ENCODE data around the gene GCN1. TPM values are rescaled to one million over a fixed set of nuclear protein-coding genes. Genes with fewer than 3 reads are reported as not detected.

GCN1 gene
- total and polyA plus RNA-seq, 2 donors (not counting 1 experiment from before 2014, with no cell fraction given) = 30.8 to 93.1 TPM

DNA sequence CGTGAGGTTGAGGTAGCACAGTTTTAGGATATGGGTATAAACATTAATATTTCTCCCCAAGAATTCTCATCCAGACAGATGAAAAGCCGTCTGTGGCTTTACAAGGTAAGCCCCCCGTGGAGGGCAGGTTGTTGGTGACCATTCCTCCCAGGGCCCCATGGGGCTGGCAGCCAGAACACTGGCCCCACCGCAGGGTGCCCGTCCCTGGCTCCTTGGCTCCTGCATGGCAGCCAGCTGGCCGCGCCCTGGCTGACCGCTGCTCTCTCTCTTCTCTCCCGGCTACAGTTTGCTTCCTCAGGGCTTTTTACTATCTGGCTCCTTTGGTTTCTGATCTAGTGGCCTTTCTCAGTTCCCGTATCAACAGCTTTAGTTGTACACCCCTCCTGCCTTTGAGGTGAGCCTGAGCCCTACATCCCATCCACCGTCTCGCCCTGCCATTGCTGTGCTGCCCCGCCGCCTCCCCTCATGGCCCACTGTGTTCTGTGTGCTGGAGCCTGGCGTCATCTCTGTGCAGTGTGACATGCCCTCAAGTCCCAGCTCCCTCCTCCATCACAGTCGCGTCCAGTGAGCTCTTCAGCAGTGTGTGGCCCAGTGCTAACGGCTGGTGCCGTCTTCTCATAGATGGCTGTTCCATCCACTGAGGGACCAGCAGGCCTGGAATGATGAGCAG, 103.8 kb downstream of the GCN1 start:
- Histone ChIP-seq H3K4me2 (ENCODE audit: extremely low read depth, insufficient read depth, low read length) (no peak overlapping the region), H2AFZ (ENCODE audit: low read length) (no peak overlapping the region), H4K20me1 (ENCODE audit: control insufficient read depth, extremely low read depth, insufficient read depth, low read length) (no peaks in the 10 kb centered on the region), H3K27ac (ENCODE audit: insufficient read depth, low read length) (no peak overlapping the region), H3K79me2 (ENCODE audit: control insufficient read depth, insufficient read depth, low read length) (no peaks in the 10 kb centered on the region), H3K4me1 (ENCODE audit: control insufficient read depth, extremely low read depth, insufficient read depth, low read length) (no peaks in the 10 kb centered on the region), H3K9ac (ENCODE audit: insufficient read depth, low read length) (no peak overlapping the region), H3K27me3 (ENCODE audit: control insufficient read depth, insufficient read depth, low read length) (no peaks in the 10 kb centered on the region), H3K4me3 (replicated peaks in 1 of 4; ENCODE audit: control extremely low read depth in 1 of 4, insufficient read depth in 1 of 4, low read depth in 3 of 4, low read length in 4 of 4) (no peak overlapping the region), H3K36me3 (ENCODE audit: control insufficient read depth, insufficient read depth, low read length) (peaks cover 4% of the 10 kb centered on the region), H3K9me3 (ENCODE audit: control insufficient read depth, insufficient read depth, low read depth, low read length) (no peaks in the 10 kb centered on the region)
- no peak for TF ChIP-seq EZH2 (IDR thresholded peaks at IDR 0.05; ENCODE audit: low read length, missing control alignments)
- TF ChIP-seq, protein P1, sequence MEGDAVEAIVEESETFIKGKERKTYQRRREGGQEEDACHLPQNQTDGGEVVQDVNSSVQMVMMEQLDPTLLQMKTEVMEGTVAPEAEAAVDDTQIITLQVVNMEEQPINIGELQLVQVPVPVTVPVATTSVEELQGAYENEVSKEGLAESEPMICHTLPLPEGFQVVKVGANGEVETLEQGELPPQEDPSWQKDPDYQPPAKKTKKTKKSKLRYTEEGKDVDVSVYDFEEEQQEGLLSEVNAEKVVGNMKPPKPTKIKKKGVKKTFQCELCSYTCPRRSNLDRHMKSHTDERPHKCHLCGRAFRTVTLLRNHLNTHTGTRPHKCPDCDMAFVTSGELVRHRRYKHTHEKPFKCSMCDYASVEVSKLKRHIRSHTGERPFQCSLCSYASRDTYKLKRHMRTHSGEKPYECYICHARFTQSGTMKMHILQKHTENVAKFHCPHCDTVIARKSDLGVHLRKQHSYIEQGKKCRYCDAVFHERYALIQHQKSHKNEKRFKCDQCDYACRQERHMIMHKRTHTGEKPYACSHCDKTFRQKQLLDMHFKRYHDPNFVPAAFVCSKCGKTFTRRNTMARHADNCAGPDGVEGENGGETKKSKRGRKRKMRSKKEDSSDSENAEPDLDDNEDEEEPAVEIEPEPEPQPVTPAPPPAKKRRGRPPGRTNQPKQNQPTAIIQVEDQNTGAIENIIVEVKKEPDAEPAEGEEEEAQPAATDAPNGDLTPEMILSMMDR (conservative IDR thresholded peaks at IDR 0.05 in 1 of 2, IDR thresholded peaks at IDR 0.05 in 1 of 2; ENCODE audit: low read depth in 1 of 2, low read length in 2 of 2) = no peak
- no peak for DNase-seq (ENCODE audit: low read depth in 2 of 2)

DNA sequence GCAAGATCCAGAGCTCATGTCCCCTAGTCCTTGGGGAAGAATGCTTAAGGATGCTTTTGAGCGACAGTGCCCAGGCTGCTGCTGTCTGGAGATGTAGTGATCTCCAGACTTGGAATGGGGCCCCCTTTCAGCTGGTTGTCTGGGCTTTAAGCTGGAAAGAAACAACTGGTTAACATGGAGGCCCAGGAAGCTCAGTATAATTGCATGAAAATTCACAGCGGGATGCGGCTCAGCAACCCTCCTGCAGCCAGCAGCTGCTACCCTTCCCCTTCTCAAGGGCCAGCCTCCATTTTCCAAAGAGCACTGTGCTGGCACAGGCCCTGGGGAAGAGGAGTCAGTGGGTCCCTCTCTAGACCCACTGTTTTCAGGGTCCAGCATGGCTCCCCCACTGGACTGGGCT, 104.3 kb downstream of the GCN1 start:
- no peak overlapping the region for H3K4me2 ChIP-seq (ENCODE audit: extremely low read depth, insufficient read depth, low read length)
- H3K9me3 ChIP-seq (ENCODE audit: control insufficient read depth, insufficient read depth, low read depth, low read length) = no peaks in the 10 kb centered on the region
- H3K27me3 ChIP-seq (ENCODE audit: control insufficient read depth, insufficient read depth, low read length) = no peaks in the 10 kb centered on the region
- peaks cover 4% of the 10 kb centered on the region for H3K36me3 ChIP-seq (ENCODE audit: control insufficient read depth, insufficient read depth, low read length)
- no peak for DNase-seq (ENCODE audit: low read depth in 2 of 2)
- H3K27ac ChIP-seq (ENCODE audit: insufficient read depth, low read length) = no peak overlapping the region
- H4K20me1 ChIP-seq (ENCODE audit: control insufficient read depth, extremely low read depth, insufficient read depth, low read length) = no peaks in the 10 kb centered on the region
- H3K4me1 ChIP-seq (ENCODE audit: control insufficient read depth, extremely low read depth, insufficient read depth, low read length) = no peaks in the 10 kb centered on the region
- H2AFZ ChIP-seq (ENCODE audit: low read length) = no peak overlapping the region
- no peak overlapping the region for H3K4me3 ChIP-seq (replicated peaks in 1 of 4; ENCODE audit: control extremely low read depth in 1 of 4, insufficient read depth in 1 of 4, low read depth in 3 of 4, low read length in 4 of 4)
- H3K9ac ChIP-seq (ENCODE audit: insufficient read depth, low read length) = no peak overlapping the region
- H3K79me2 ChIP-seq (ENCODE audit: control insufficient read depth, insufficient read depth, low read length) = no peaks in the 10 kb centered on the region
- TF ChIP-seq, protein P1 (conservative IDR thresholded peaks at IDR 0.05 in 1 of 2, IDR thresholded peaks at IDR 0.05 in 1 of 2; ENCODE audit: low read depth in 1 of 2, low read length in 2 of 2) = no peak
- TF ChIP-seq EZH2 (IDR thresholded peaks at IDR 0.05; ENCODE audit: low read length, missing control alignments) = no peak

DNA sequence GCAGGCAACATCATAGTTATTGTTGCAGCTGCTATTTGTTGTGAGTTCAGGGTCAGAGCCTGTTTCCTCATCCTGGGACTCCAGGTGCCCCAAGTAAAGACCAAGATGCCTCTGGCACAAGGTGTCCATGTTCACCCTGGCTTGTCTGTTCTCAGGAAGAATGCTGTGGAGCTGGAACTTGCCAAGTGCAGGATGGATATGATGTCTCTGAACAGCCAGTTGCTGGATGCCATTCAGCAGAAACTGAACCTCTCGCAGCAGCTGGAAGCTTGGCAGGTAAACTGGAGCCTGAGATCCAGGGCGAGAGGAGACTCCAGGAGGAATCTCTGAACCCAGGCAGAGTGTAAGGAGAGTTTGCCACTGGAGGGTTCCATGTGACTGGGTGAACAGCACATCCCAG, 104.7 kb downstream of the GCN1 start:
- Histone ChIP-seq H2AFZ (ENCODE audit: low read length) (no peak overlapping the region), H3K4me2 (ENCODE audit: extremely low read depth, insufficient read depth, low read length) (no peak overlapping the region), H4K20me1 (ENCODE audit: control insufficient read depth, extremely low read depth, insufficient read depth, low read length) (no peaks in the 10 kb centered on the region), H3K4me1 (ENCODE audit: control insufficient read depth, extremely low read depth, insufficient read depth, low read length) (no peaks in the 10 kb centered on the region), H3K27me3 (ENCODE audit: control insufficient read depth, insufficient read depth, low read length) (no peaks in the 10 kb centered on the region), H3K9me3 (ENCODE audit: control insufficient read depth, insufficient read depth, low read depth, low read length) (no peaks in the 10 kb centered on the region), H3K36me3 (ENCODE audit: control insufficient read depth, insufficient read depth, low read length) (peaks cover 4% of the 10 kb centered on the region), H3K4me3 (replicated peaks in 1 of 4; ENCODE audit: control extremely low read depth in 1 of 4, insufficient read depth in 1 of 4, low read depth in 3 of 4, low read length in 4 of 4) (no peak overlapping the region), H3K79me2 (ENCODE audit: control insufficient read depth, insufficient read depth, low read length) (no peaks in the 10 kb centered on the region), H3K27ac (ENCODE audit: insufficient read depth, low read length) (no peak overlapping the region), H3K9ac (ENCODE audit: insufficient read depth, low read length) (no peak overlapping the region)
- no peak for DNase-seq (ENCODE audit: low read depth in 2 of 2)
- TF ChIP-seq EZH2 (IDR thresholded peaks at IDR 0.05; ENCODE audit: low read length, missing control alignments) = no peak
- TF ChIP-seq, protein P1 (conservative IDR thresholded peaks at IDR 0.05 in 1 of 2, IDR thresholded peaks at IDR 0.05 in 1 of 2; ENCODE audit: low read depth in 1 of 2, low read length in 2 of 2) = no peak
